Activated T-helper 1 cell treated with anti-CD3 and anti-CD28 coated beads, Interleukin-2, amount 50 U/mL, for 16 hours (primary cell): ENCODE data around the gene SKI.

Experiments used
- DNase-seq, 2 donors: peaks; one replicate each; pipeline ENCODE4 v3.0.0-alpha.2; 2020; ENCODE audit warnings: low read depth in 1 of 2, low spot score in 1 of 2

SKI gene

DNA sequence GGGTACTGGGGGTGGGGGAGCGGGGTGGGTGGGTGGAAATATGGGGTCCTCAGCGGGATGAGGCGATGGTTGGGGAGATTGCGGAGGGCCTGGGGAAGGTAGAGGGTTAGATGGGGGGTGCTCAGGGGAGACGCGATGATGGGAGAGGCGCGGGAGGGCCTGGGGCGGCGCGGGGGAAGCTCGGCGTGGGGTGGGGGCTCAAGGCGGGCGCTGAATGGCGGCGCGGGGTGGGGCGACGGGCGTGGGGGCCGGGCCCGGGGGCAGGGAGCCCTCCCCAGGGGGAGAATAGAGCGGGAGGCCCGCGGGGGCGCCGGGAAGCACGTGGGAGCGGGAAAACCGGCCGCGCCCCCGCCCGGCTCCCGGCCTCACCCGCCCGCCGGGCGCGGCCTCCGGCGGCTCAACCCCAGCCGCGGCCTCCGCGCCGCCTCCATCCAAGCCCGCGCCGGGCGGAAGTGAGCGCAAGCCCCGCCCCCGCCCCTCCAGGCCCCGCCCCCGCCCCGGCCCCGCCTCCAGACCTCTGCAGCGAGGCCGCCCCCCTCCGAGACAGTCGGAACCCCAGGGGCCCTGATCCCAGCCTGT lies 33.7 kb upstream of the SKI start, which contains the start of gene FAAP20:
FAAP20 (minus strand) TSS at position 454 of the 579 bp plus-strand sequence; CDS start at position 431, 23 bp downstream.
- peak; percentile 46 to 66 for DNase-seq

DNA sequence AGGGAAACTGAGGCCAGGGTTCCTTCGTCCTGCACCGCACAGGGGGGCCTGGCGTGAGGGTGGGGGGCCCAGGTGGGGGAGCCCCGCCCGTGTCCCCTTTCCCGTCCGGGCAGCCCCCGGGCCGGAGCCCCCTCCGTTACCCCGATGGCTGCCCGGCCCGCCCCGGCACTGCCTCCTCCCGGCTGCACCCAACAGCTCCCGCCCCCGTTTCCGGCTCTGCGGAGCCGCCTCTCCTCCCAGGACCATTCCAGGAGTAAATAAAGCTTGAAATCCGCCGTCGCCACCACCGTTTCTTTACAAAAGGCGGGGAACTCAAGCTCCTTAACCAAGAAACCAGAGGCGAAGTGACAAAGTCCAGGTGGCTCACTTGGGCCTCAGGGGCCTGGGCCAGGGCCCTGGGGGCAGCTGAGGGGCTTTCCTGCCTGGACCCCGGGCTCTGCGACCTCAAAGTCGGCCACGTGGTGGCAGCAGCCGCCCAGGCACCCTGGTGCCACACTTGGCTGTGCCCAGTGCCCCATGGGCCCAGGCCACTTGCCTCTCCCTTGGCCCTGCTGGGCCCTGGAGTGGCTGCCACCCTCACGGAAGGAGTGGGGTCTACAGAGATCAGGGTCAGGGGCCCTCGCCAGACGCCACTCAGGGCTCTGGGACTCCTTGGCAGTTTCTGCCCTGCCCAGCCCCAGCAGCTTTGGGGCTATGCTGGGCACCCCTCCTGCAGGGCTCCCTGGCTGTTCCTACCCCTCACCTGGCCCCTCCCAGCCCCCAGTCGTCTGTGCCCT lies 33.0 kb upstream of the SKI start:
- DNase-seq = peak; percentile 72 to 80

DNA sequence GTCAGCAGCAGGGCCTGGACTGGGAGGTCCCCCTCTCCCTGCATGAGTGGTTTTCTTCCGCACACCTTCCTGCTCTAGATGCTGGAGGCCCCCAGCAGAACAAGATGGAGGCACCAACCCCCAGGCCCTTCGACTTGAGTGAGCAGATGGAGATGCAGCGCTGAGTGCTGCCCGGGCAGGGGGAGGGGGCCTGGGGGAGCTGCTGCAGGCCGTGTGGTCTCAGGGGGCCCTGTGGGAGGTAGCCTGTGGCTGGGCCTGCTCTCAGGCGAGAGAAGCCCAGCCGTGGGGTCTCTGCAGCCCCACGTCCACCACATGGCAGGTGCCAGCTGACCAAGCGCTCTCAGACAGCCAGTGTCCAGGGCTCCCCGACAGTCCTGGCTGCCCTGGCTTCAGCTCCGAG lies 32.3 kb upstream of the SKI start:
- no peak for DNase-seq

DNA sequence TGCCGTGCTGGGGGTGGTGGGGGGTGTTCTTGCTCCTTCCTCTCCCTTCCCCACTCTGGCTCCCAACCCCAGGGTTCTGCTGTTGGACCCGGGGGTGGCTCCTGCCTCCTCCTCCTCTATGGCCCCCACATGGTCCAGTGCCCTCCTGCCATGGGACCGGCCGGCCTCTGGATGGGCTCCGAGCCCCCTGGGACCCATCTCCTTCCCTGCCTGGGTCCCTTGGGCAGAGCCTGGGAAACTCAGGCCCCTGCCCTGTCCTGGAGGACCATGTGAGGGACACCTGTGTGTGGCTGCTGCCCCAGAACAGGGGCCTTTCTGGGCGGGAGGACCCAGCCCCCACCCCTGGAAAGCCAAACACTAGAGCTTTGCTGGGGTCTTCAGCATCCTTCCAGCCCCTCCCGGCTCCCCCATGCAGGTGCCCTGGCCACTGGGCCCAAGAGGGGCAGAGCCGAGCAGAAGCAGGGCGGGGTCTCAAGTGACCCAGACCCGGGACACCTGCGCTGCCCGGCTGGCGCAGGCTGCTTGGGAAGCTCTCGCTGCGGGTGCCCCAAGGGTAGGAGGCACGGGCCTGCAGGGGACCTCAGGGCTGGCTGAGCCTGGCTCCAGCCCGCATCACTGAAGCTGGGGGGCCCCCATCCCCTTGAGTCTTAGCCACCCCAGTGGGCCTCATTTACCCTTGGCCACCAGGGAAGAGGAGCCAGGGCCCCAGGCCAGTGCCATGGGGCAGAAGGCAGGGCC lies 31.0 kb upstream of the SKI start:
- DNase-seq = no peak

DNA sequence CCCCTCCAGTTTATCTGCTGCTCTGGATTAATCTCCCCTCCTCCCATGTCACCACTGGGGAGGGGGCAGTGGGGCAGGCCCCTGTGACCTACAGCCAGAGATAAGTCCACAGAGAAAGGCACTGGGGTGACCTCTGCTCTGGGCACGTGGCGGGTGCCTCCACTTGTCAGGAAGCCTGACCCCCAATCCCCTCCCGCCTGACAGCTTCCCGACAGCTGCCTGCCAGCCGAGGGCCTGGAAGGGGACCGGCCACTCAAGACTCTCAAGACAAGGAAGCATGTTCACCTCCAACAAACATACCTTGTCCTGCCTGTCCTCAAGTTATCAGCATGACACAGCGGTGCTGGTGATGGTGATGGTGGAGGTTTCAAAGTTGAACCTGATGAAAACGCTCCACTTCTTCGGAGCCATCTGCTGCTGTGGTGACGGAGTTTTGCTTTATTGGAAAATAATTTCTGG lies 30.4 kb upstream of the SKI start:
- DNase-seq = no peak

DNA sequence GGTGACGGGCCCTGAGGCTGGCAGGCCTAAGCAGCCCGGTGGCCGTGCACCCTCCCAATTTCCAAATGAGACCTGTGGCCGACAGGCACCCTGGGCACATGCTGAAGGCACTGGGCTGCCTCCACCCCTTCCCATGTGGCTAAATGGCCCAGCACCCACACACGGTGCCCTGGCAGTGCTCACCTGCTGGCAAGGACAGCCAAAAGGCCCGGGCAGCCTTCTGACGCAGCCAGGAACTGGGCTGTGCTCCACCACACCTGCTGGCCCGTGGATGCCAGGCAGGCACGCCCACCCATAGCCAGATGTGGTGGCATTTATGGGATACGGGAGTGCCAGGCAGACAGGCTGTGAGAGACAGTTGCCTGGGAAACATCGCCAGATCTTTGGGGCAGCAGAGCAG lies 29.5 kb upstream of the SKI start:
- DNase-seq = no peak

DNA sequence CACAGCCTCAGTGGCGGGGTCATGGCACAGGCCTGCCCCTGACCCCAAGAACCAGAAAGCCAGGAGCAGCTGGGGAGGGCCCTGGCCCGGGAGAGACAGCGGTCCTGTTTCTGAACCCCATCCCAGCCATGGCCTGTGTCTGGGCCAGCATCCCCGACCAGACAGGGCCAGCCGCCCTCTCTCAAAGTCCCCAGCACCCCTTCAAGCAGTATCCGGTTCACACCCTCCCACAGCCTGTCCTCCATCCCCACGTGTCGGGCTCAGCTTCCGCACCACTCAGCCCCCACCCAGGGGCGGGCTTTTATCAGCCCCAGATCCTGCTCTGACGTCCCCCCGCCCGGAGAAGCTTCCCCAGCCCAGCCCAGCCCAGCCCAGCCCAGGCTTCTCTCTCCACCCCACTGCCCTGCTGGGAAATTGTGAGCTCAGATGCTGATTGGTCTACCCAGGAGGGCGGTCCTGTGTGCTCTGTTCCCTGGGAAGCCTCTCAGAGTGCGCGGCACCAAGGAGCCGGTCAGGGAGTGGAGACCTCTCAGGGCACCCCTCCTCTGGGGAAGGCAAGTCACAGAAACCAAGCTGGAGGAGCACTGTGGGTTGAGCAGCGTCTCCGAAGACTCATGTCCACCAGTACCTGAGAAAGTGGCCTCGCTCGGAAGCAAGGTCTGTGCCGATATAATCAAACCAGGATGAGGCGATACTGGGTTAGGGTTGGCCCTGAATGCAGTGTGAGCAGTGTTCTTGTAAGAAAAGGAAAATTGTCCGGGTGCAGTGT lies 28.9 kb upstream of the SKI start:
- peak; percentile 56 to 66 for DNase-seq

DNA sequence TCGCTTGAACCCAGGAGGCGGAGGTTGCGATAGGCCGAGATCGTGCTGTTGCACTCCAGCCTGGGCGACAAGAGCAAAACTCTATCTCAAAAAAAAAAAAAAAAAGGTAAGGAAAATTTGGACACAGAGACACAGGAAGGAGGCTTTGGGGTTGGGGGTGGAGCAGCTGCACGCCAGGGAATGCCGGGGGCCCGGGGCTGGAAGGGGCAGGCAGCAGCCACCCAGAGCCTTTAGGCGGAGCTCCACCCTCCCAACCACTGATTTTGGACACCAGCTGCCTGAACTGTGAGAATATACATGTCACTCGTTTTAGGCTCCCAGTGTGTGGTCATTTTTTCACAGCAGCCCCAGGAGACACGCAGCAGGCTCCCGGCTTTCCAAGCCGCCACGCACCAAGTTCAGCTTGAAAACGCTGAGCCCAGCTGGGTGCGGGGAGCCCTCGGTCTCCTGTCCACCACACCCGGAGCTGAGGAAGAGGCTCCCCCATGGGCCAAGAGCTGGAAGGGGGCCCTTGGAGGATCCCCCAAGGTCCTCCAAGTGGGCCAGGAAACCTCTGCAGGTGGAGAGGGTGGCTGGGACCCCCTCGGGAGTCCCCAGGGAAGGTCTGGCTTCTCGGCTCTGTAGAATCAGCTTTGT lies 27.7 kb upstream of the SKI start:
- no peak for DNase-seq

DNA sequence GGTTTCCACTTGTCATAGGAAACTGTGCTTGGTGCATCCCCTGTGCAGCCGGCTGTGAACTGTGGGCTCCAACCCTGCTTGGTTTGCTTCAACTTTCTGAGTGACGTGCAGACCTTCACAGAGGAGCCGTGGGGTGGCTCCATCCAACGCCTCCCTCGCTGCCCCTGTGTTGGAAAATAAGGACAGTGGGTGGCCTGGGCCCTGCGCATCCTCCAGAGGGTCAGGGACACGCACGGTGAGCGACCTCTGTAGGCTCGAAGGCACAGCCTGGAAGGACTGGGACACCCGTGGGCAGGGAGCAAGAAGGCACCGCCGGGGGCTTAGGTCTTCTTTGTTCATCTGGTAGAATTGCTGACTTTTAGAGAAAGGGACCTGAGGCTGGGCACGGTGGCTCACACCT lies 27.1 kb upstream of the SKI start:
- no peak for DNase-seq

DNA sequence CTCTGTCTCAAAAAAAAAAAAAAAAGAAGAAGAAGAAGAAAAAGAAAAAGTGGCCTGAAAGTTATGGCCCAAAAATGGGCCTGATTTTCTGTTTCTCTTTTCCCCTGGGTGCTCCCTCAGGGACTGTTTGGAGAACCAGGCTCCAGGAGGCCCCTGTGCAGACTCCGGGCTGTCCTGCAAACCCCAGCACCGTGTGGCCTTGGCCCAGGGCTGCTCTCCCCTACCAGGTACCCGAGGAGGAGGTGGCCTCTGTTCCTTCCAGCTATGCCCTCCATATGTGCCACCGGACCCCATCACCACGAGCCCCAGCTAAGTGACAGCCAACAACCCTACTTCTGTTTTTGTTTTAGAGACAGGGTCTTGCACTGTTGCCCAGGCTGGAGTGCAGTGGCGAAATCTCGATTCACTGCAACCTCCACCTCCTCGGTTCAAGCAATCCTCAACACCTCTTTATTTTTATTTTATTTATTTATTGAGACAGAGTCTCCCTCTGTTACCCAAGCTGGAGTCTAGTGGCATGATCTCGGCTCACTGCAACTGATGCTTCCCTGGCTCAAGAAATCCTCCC lies 26.0 kb upstream of the SKI start:
- DNase-seq = no peak

DNA sequence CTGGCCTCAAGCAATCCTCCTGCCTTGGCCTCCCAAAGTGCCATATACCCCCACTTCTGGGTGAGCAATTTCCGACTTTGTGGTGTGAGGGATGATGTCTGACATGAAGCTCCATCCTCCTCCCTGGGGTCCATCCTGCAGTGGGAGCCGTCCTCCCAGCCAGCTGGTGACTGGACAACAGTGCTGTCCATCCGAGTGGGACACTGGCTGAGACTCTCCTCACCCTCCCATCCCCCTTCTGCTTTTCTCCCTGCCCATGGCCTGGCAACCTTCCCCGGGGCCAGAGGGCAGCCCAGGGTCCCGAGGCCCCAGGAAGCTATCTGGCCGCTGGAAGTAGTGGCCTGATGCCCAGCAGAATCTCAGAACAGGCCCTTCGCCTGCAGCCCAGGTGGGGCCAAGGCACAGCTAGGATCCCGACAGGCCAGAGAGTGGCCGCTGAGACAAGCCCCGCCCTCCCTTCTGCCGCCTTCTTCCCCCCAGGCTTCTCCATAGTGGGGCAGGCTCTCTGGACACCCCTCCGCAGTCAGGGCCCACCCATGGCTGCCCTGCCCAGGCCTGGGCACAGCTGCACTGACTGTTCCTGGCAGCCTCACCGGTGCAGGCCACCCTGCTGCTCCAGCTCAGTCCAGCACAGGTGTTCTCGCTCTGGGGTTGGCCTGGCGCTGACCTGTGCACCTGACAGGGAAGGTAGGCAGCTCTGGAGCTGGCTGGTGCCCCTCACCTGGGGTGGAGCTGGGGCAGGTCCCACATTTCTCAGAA lies 25.1 kb upstream of the SKI start:
- no peak for DNase-seq

DNA sequence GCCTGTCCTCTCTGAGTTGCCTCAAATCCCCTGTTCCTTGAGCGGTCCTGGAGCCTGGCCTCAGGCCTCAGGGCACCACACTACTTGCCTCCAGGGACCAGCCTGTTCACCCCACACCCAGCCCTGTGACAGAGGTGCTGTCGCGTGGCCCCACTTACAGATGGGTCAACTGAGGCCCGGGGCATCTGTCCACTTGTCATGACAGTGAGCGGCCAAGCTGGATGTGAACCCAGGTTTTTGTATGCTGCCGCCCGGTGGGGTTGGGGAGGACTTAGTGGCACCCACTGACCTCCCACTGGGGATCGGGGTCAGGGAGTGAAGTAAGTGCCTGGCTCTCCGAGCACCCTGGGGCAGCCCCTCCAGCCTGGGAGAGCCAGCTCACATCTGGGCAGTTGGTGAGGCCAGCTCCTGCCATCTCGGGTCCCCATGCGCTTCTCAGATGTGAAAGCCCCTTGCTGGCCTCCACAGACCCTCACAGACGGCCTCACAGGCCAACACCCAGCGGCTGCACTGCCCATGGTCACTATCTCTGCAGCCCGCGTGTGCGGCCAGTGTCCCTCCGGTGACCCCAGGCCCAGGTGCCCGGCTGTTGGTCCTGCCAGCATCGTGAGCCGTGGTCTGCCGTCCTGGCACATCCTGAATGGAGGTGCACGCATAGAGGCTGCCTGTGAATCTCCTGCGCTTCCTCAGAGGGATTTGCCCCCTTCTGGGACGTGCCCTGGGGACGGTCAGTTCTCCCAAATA lies 24.3 kb upstream of the SKI start:
- DNase-seq = no peak

DNA sequence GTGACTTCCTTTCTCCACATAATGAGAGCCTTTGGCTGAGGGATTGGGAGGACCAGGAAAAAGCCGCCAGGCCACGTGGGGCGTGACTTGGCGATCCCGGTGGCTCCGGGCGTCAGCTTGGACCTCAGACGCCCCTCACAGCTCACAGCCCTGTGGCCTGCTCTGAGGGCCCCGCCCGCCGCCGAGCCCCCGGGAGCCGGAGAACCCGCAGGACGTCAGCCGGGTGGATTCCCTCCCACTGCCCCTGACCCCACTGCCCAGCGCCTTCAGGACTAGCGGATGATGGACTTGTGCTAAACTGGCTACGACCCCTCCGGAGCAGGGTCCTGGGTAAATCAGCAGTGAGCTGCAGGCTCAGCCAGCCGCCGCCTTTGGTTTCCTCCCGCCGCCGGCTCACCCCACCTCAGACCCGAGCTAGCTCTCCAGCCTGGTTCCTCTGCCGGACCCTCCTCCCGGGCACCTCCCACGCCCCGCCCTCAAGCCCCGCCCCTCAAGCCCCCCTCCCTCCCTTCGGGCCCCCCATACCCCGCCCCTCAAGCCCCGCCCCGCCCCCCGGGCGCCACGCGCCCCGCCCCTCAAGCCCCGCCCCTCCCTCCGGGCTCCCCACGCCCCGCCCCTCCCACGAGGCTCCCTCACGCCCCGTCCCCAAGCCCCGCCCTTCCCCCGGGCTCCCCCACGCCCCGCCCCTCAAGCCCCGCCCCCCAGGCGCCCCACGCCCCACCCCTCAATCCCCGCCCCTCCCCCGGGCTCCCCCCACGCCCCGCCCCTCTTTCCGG lies 23.5 kb upstream of the SKI start:
- no peak for DNase-seq

DNA sequence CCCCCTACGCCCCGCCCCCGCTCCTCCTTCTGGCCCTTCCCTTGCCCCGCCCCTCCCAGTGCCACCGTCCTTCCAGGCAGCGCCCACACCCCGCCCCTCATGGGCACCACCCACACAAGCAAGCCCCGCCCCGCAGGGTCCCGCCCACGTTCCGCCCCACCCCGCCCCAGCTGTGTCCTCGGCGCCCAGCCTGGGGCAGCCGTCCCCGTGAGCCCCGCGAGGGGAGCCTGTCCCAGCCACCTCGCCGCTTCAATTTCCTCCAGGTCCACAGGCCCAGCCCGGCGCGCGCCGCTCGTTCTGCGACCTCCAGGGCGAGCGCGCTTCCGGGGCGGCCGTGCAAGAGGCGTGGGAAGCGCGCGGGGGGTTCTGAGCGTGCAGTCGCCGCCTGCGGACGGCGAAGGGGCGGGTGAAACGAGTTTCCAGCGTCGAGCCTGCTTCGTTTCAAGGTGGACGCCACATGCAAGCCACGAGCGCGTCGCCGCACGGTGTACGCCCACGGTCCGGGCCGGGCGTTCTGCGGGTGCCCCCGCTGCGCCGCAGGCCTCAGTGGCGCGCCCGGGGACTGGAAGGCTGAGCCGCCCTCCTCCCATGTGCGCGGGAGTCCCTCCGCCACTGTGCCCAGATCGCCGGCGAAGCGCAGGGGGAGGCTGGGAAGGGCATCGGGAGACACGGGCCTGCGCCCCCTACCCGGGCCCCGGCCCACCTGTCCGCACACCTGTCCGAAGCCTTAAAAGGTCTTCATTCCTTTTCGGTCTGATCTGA lies 22.7 kb upstream of the SKI start:
- peak; percentile 89 to 90 for DNase-seq

DNA sequence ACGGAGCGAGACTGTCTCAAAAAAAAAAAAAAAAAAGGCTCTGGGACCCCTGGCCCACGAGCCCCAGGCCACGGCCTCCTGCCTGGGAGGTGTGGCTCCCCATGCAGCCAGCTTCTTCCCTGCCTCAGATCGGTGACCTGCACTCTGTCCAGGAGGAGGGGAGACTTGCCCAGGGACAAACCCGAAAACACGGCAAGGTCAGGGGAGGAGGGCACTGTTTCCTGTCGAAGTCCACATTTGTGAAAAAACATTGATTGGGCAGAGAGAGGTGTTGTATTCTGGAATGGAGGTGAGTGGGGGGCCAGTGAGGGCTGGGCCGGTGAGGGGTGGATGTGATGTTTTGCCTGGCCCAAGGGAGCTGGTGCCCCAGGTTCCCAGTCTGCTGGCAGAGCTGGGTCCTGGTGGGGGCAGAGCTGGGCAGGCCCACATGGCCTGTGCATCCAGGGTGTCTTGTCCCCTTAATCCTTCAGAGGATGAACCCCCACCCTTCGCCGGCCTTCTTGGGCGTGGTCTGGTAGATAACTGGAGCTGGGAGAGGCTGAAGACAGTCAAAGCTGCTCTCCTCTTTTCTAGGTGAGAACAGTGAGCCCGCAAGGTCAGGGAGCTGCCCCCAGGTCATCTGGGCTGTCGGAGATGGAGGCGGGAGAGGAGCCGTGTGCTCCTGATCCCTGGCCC lies 21.2 kb upstream of the SKI start:
- DNase-seq = no peak

DNA sequence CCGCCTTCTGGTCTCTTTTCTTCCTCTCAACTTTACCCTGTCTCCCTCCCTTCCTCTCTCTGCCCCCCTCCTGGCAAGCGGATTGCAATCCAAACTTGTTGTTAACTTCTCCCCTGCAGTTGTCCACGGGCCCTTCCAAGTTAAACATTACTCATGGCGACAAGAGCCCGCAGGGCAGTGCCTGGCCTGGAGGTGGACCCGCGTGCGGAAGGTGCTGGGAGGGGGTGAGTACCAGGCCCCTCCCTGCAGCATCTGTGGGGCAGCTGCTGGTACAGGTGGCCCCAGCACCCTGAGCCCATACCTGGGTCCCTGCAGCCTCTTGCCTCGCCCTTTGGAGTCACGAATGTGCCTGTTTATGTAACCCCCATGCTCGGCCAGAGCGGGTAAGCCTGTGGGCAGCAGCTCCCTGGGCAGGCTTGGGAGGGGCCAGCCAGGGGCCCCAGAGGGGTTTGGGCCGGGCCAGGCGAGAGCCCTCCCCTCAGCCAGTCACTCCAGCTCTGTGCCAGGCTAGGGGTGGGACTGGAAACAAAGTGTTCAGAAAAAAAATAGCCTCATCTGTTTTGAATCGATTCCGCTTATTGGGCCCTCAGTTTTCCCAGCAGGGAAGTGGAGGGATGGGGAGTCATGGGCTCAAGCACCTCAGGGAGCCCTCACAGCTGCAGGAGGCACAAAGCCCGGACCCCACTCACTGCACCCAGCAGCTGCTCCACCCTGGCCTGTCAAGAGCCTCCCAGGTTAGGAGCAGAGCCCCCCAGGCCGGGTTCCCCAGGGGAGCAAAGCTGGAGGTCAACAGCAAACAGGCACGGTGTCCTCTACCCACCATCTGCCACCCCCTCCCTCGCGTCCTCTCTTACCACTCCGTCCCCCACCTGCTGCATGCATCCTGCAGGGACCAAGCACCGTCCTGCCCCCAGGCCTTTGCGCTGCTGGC lies 19.5 kb upstream of the SKI start:
- DNase-seq = no peak
